HepG2 (cell line): ENCODE measurements around the gene MLLT10. TPM values are rescaled to one million over a fixed set of nuclear protein-coding genes. Genes with fewer than 3 reads are reported as not detected.

Source experiments
- EEA1 ChIP-seq: sonication (generic); formaldehyde crosslinking; IDR thresholded peaks from 2 replicates; pipeline ENCODE4 v1.5.1; 2020; ENCODE audit warnings: mild to moderate bottlenecking, missing genetic modification reagents, borderline replicate concordance
- HDAC1 ChIP-seq: sonication (generic); formaldehyde crosslinking; IDR thresholded peaks from 2 replicates; pipeline ENCODE4 v1.5.1; 2020; ENCODE audit warnings: mild to moderate bottlenecking, missing genetic modification reagents
- HOMEZ ChIP-seq: IDR thresholded peaks from 2 replicates; pipeline ENCODE4 v1.6.1; 2016; ENCODE audit warnings: low read depth
- ISX ChIP-seq: sonication (generic); formaldehyde crosslinking; conservative IDR thresholded peaks from 2 replicates; pipeline ENCODE4 v1.5.0; 2020; ENCODE audit warnings: missing genetic modification reagents
- MAFK ChIP-seq, 2 experiments: IDR thresholded peaks in 1 of 2; conservative IDR thresholded peaks in 1 of 2; 2 replicates each; pipeline ENCODE4 v1.6.1; 2011; ENCODE audit warnings: improper control_type of control experiment in 2 of 2, low read length in 2 of 2
- MED1 ChIP-seq: sonication (generic); formaldehyde crosslinking; IDR thresholded peaks from 2 replicates; pipeline ENCODE4 v1.4.0; 2020; ENCODE audit warnings: missing genetic modification reagents
- MZF1 ChIP-seq: sonication (generic); formaldehyde crosslinking; IDR thresholded peaks from 2 replicates; pipeline ENCODE4 v1.8.1; 2023; ENCODE audit warnings: mild to moderate bottlenecking, missing genetic modification reagents, borderline replicate concordance
- NONO ChIP-seq, 2 experiments: fragments of 450-650 bp in 1 of 2; sonication (generic) in 1 of 2; formaldehyde crosslinking in 1 of 2; IDR thresholded peaks in 1 of 2; conservative IDR thresholded peaks in 1 of 2; 2 replicates each; pipeline versions ENCODE4 v1.6.1 to v1.8.0; 2017 to 2022; ENCODE audit warnings: mild to moderate bottlenecking in 1 of 2, missing genetic modification reagents in 1 of 2, moderate library complexity in 1 of 2
- PATZ1 ChIP-seq: sonication (generic); formaldehyde crosslinking; IDR thresholded peaks from 2 replicates; pipeline ENCODE4 v1.4.0; 2020; ENCODE audit warnings: missing genetic modification reagents
- POLR2A ChIP-seq, 2 experiments: IDR thresholded peaks; 2 replicates each; pipeline ENCODE4 v1.6.1; 2011; ENCODE audit warnings: low read depth in 2 of 2, low read length in 2 of 2, mild to moderate bottlenecking in 1 of 2, moderate library complexity in 1 of 2; ENCODE audit not compliant: insufficient read depth in 1 of 2
- SKI ChIP-seq: fragments of 450-650 bp; IDR thresholded peaks from one replicate; pipeline ENCODE4 v1.6.1; 2018; ENCODE audit warnings: mild to moderate bottlenecking; ENCODE audit not compliant: partially characterized antibody
- SNAPC4 ChIP-seq: sonication (generic); formaldehyde crosslinking; IDR thresholded peaks from 2 replicates; pipeline ENCODE4 v1.4.0; 2020; ENCODE audit warnings: mild to moderate bottlenecking, missing genetic modification reagents
- SOX5 ChIP-seq: IDR thresholded peaks from 2 replicates; pipeline ENCODE4 v1.6.1; 2016; ENCODE audit warnings: borderline replicate concordance
- TEAD2 ChIP-seq: sonication (generic); formaldehyde crosslinking; IDR thresholded peaks from 2 replicates; pipeline ENCODE4 v1.9.0; 2021; ENCODE audit warnings: missing genetic modification reagents
- ZFP41 ChIP-seq: sonication (generic); formaldehyde crosslinking; IDR thresholded peaks from 2 replicates; pipeline ENCODE4 v1.4.0; 2020; ENCODE audit warnings: mild to moderate bottlenecking, missing genetic modification reagents, borderline replicate concordance
- ZGPAT ChIP-seq: IDR thresholded peaks from 2 replicates; pipeline ENCODE4 v1.6.1; 2016; ENCODE audit warnings: mild to moderate bottlenecking
- ZNF543 ChIP-seq: sonication (generic); formaldehyde crosslinking; IDR thresholded peaks from 2 replicates; pipeline ENCODE4 v1.4.0; 2020; ENCODE audit warnings: mild to moderate bottlenecking, missing genetic modification reagents
- ZNF777 ChIP-seq: sonication (generic); formaldehyde crosslinking; IDR thresholded peaks from 2 replicates; pipeline ENCODE4 v1.4.0; 2020; ENCODE audit warnings: missing genetic modification reagents
- polyA plus RNA-seq, 8 experiments: library from polyadenylated mRNA; depleted of rRNA in 3 of 8; stranded (reverse) in 7 of 8; unstranded in 1 of 8; fragments of >200 nt; fragmentation: Illumina TruSeq in 4 of 8; extraction: Trizol in 4 of 8; gene quantifications; 2 replicates each; pipeline versions ENCODE4 v1.2.1 to v1.2.3, GENCODE V29; 2011 to 2016; ENCODE audit warnings: low read depth in 4 of 8, missing spikeins in 1 of 8, mixed read lengths in 1 of 8; ENCODE audit not compliant: insufficient read depth in 1 of 8
- total RNA-seq, 5 experiments: library from RNA; depleted of rRNA; stranded (reverse); fragments of >200 nt; fragmentation: Illumina TruSeq; extraction: Trizol; gene quantifications; 2 replicates each; pipeline ENCODE4 v1.2.3, GENCODE V29; 2016; ENCODE audit warnings: low read depth in 1 of 5

The MLLT10 gene
- total and polyA plus RNA-seq, 2 of the 13 experiments (the other 11 are each of a cell fraction or from before 2014, with no cell fraction given): 51.3 to 84.1 TPM

GRCh38 chr10:21534604-21535493 is 817 bp downstream of the MLLT10 start (continued):
- TF ChIP-seq HDAC1 (CRISPR knock-in tag) (peak; percentile 46; the same call in 1 of the 2 replicates), POLR2A (IDR thresholded peaks at IDR 0.05; ENCODE audit: insufficient read depth in 1 of 2, low read depth in 2 of 2, low read length in 2 of 2) (peak in 1 of 2 experiments; percentile 63; a peak in 1 of 4 replicates), SNAPC4 (CRISPR knock-in tag) (0 out of 2 replicates have a peak, but pooled peaks have one; percentile 38), TEAD2 (CRISPR knock-in tag) (no peak), MED1 (CRISPR knock-in tag) (peak; percentile 27; the same call in 1 of the 2 replicates), MAFK (conservative IDR thresholded peaks at IDR 0.05 in 1 of 2, IDR thresholded peaks at IDR 0.05 in 1 of 2; ENCODE audit: low read length in 2 of 2) (no peak), NONO (IDR thresholded peaks at IDR 0.05) (no peak), NONO (CRISPR knock-in tag; conservative IDR thresholded peaks at IDR 0.05) (peak; percentile 65; the same call in 1 of the 2 replicates), PATZ1 (CRISPR knock-in tag) (peak; percentile 70), HOMEZ (no peak), ISX (CRISPR knock-in tag) (no peak), ZFP41 (CRISPR knock-in tag) (0 out of 2 replicates have a peak, but pooled peaks have one; percentile 48), ZNF543 (CRISPR knock-in tag) (0 out of 2 replicates have a peak, but pooled peaks have one; percentile 31), MZF1 (CRISPR knock-in tag) (no peak), SKI (peak; percentile 57), EEA1 (CRISPR knock-in tag) (no peak), ZNF777 (CRISPR knock-in tag) (peak; percentile 68), SOX5 (CRISPR knock-in tag) (0 out of 2 replicates have a peak, but pooled peaks have one; percentile 9), ZGPAT (CRISPR knock-in tag) (no peak; the same call in 1 of the 2 replicates)
